Heart left ventricle (tissue), 16 donors: Measurements from ENCODE around the gene MAP1LC3B. TPM values are rescaled to one million over a fixed set of nuclear protein-coding genes. Genes with fewer than 3 reads are reported as not detected.

ENCODE experiments used
- ATAC-seq, 4 donors: fragments of 200-7000 bp; cut with Tn5 transposase; one replicate each; pipeline ENCODE4 v1.9.1; 2020 to 2022; ENCODE audit warnings: moderate library complexity in 4 of 4, mild to moderate bottlenecking in 3 of 4, moderate number of reproducible peaks in 1 of 4
- DNase-seq, 5 donors: peaks; one replicate each; pipeline ENCODE4 v3.0.0-alpha.2; 2020
- H3K27ac ChIP-seq, 12 donors: fragments of 200-600 bp; sonication (generic) in 4 of 12; one replicate each; pipeline versions ENCODE4 v1.5.0 to v1.8.0; 2016 to 2022; ENCODE audit warnings: mild to moderate bottlenecking in 2 of 12
- H3K27me3 ChIP-seq, 9 donors: fragments of 200-600 bp; sonication (generic) in 2 of 9; one replicate each; pipeline versions ENCODE4 v1.5.1 to v1.8.0; 2016 to 2022; ENCODE audit warnings: mild to moderate bottlenecking in 3 of 9
- H3K36me3 ChIP-seq, 9 donors: fragments of 200-600 bp; sonication (generic) in 2 of 9; one replicate each; pipeline versions ENCODE4 v1.5.0 to v1.8.0; 2018 to 2022; ENCODE audit warnings: mild to moderate bottlenecking in 2 of 9
- H3K4me1 ChIP-seq, 12 donors: fragments of 200-600 bp; sonication (generic) in 4 of 12; one replicate each; pipeline versions ENCODE4 v1.5.0 to v1.8.0; 2016 to 2022; ENCODE audit warnings: mild to moderate bottlenecking in 3 of 12
- H3K4me3 ChIP-seq, 12 donors: fragments of 200-600 bp; sonication (generic) in 4 of 12; one replicate each; pipeline versions ENCODE4 v1.5.0 to v1.8.0; 2017 to 2022; ENCODE audit warnings: mild to moderate bottlenecking in 9 of 12, moderate library complexity in 4 of 12
- H3K9me3 ChIP-seq, 12 donors: fragments of 200-600 bp; sonication (generic) in 4 of 12; one replicate each; pipeline versions ENCODE4 v1.5.0 to v1.8.0; 2016 to 2022; ENCODE audit warnings: mild to moderate bottlenecking in 1 of 12
- CTCF ChIP-seq, 12 donors: fragments of 200-600 bp; sonication (generic) in 4 of 12; IDR thresholded peaks; one replicate each; pipeline versions ENCODE4 v1.5.0 to v1.8.0; 2018 to 2022; ENCODE audit warnings: antibody characterized with exemption in 12 of 12, mild to moderate bottlenecking in 5 of 12
- POLR2A ChIP-seq, 2 donors: fragments of 450-650 bp; IDR thresholded peaks; one replicate each; pipeline ENCODE4 v1.6.1; 2017; ENCODE audit warnings: antibody characterized with exemption in 2 of 2, mild to moderate bottlenecking in 2 of 2, moderate library complexity in 2 of 2
- WGBS, 4 donors: extraction: QIAGEN DNeasy Blood & Tissue Kit in 2 of 4; methylation state at CpG; one replicate each; pipeline versions ENCODE4 v1.1.5 to v1.1.7; 2013 to 2018; 5-methylcytosine and 5-hydroxymethylcytosine counted together
- intact Hi-C, 10 donors: fragments of 100-400 bp; cut with DNase I; formaldehyde crosslinking; loops; one replicate each; pipeline versions ENCODE4 v1.11.1 to v1.14.2; 2022
- polyA plus RNA-seq, 2 donors: library from polyadenylated mRNA; stranded (reverse); fragments of 200-250 nt; gene quantifications; one replicate each; pipeline ENCODE4 v1.2.3, GENCODE V29; 2013
- total RNA-seq, 9 donors: library from RNA; depleted of rRNA in 2 of 9; stranded (reverse); fragments of >200 nt in 2 of 9; fragmentation: NEBNext Ultra II Directional in 3 of 9; extraction: Animal tissue kit (Norgen Biotek cat#: 25700) in 3 of 9; gene quantifications; one replicate each; pipeline versions ENCODE4 v1.1.0 to v1.2.4, GENCODE V29; 2016 to 2023
- donor health status: ischemic (EF 13 %, LVEDD 7.1; RV severe dilation, severe dysfunction).
- donor health status: healthy with polysubstance abuse.
- donor health status: DM: no; HTN: yes; CAD: no.
- donor health status: DM: no; HTN: no; CAD: no.
- donor health status: ischemic (EF 25% LVEDD 6.9; RV normal size, moderate dysfunction).
- donor health status: ischemic (EF 25% LVEDD 5.7; RV mildly dilated, moderate dysfunction).
- donor health status: healthy.
- donor health status: DM: yes; HTN: yes; CAD: no.
- donor health status: ischemic (EF 35%, LVEDD 5.7; RV mildly dilated, moderate dysfunction).
- donor health status: nonischemic (EF 11% LVEDD 7.7; RV severe dilation, severe dysfunction).
- donor health status: DM: yes; HTN: yes; CAD: no.
- donor health status: PGD.
- donor health status: ischemic (EF 29% LVEDD 5.4; RV normal size, mild dysfunction).
- donor health status: nonischemic (EF 23%, LVEDD 6.1; RV moderate dilation, normal function).

MAP1LC3B gene
- total and polyA plus RNA-seq, 11 donors: 70.7 to 263 (median 116) TPM

GRCh38 chr16:87343753-87344050 lies 48.4 kb upstream of the MAP1LC3B start:
- intact Hi-C loops: loop anchor here in 1 of 10 donors (2.0 kb wide), 1 partner anchor 25 kb away; no protein-coding TSS in a partner anchor
- H3K27ac ChIP-seq: peak overlapping the region in 1 of 12 donors; percentile 71
- peaks cover 5 to 79% (median 66%) of the 10 kb centered on the region in 9 donors for H3K36me3 ChIP-seq
- WGBS, 4 donors: 87 to 89% (median 88%) methylated on average over 9 to 11 of the region's 11 CpGs
- no peaks in the 10 kb centered on the region for H3K27me3 ChIP-seq
- no peak overlapping the region for H3K4me3 ChIP-seq
- peak in 1 of 5 donors; percentile 26 for DNase-seq
- ATAC-seq: no peak
- H3K4me1 ChIP-seq: peaks cover 0 to 23% (median 14%) of the 10 kb centered on the region in 12 donors
- TF ChIP-seq POLR2A (IDR thresholded peaks at IDR 0.05) (no peak), CTCF (IDR thresholded peaks at IDR 0.05) (no peak)
- H3K9me3 ChIP-seq: no peaks in the 10 kb centered on the region

GRCh38 chr16:87344165-87344930 lies 47.8 kb upstream of the MAP1LC3B start:
- H3K36me3 ChIP-seq: peaks cover 5 to 76% (median 65%) of the 10 kb centered on the region in 9 donors
- TF ChIP-seq CTCF (IDR thresholded peaks at IDR 0.05) (no peak), POLR2A (IDR thresholded peaks at IDR 0.05) (no peak)
- H3K27me3 ChIP-seq: no peaks in the 10 kb centered on the region
- peaks cover 0 to 23% (median 14%) of the 10 kb centered on the region in 12 donors for H3K4me1 ChIP-seq
- peak overlapping the region in 1 of 12 donors; percentile 13 for H3K4me3 ChIP-seq
- H3K9me3 ChIP-seq: no peaks in the 10 kb centered on the region
- peak overlapping the region in 10 of 12 donors; percentile 9 to 74 (median 62) for H3K27ac ChIP-seq
- DNase-seq (no peak), ATAC-seq (peak in 1 of 4 donors; percentile 33)
- WGBS, 4 donors: 75 to 87% (median 83%) methylated on average over 31 to 34 of the region's 34 CpGs
- intact Hi-C loops: loop anchor here in 1 of 10 donors (2.0 kb wide), 1 partner anchor 24 kb away; no protein-coding TSS in a partner anchor

- no peak for TF ChIP-seq POLR2A (IDR thresholded peaks at IDR 0.05)
- no peak for TF ChIP-seq CTCF (IDR thresholded peaks at IDR 0.05)
- Histone ChIP-seq H3K4me3 (peak overlapping the region in 3 of 12 donors; percentile 8 to 20 (median 13)), H3K27me3 (no peaks in the 10 kb centered on the region), H3K4me1 (peaks cover 0 to 23% (median 14%) of the 10 kb centered on the region in 12 donors), H3K9me3 (no peaks in the 10 kb centered on the region), H3K27ac (peak overlapping the region in 10 of 12 donors; percentile 22 to 74 (median 64)), H3K36me3 (peaks cover 5 to 73% (median 57%) of the 10 kb centered on the region in 9 donors)
- DNase-seq (peak in 4 of 5 donors; percentile 39 to 56 (median 46)), ATAC-seq (peak in 3 of 4 donors; percentile 60 to 67 (median 60))
- 26 to 56% (median 47%) methylated on average over 5 to 17 of the region's 17 CpGs for WGBS, 4 donors
- intact Hi-C loops: loop anchor here in 1 of 10 donors (1.0 to 2.0 kb wide), 2 partner anchors 24 to 28 kb away; partner anchors contain the start of gene C16orf95
Measured at GRCh38 chr16:87344931-87345631, 47.1 kb upstream of the MAP1LC3B start.
